K562 (cell line): Measurements from ENCODE around the gene KATNAL1.

Experiments used
- ARNT ChIP-seq, 2 experiments: fragments of 450-650 bp; IDR thresholded peaks; 2 replicates each; pipeline ENCODE4 v1.6.1; 2016; ENCODE audit warnings: mild to moderate bottlenecking in 1 of 2
- CBX8 ChIP-seq: fragments of 200-600 bp; sonication (generic); IDR thresholded peaks from 2 replicates; pipeline ENCODE4 v1.6.1; 2012; ENCODE audit warnings: borderline replicate concordance, mixed run types, low read depth, mild to moderate bottlenecking, moderate library complexity, mixed read lengths, low read length, control low read depth, inconsistent platforms; ENCODE audit not compliant: poor library complexity, severe bottlenecking; ENCODE audit errors: extremely low read depth
- CREB1 ChIP-seq, 2 experiments: sonication (generic) in 1 of 2; formaldehyde crosslinking in 1 of 2; IDR thresholded peaks; 2 replicates each; pipeline versions ENCODE4 v1.6.1 to v1.8.0; 2012 to 2022; ENCODE audit warnings: inconsistent platforms in 1 of 2, mild to moderate bottlenecking in 1 of 2, missing genetic modification reagents in 1 of 2, moderate library complexity in 1 of 2
- EZH2 ChIP-seq: IDR thresholded peaks from 2 replicates; pipeline ENCODE4 v1.6.1; 2012; ENCODE audit warnings: low read depth, mild to moderate bottlenecking, inconsistent platforms, low read length, borderline replicate concordance
- FOXM1 ChIP-seq, 2 experiments: fragments of 450-650 bp in 1 of 2; sonication (generic) in 1 of 2; formaldehyde crosslinking in 1 of 2; IDR thresholded peaks; 2 replicates each; pipeline versions ENCODE4 v1.6.1 to v1.9.0; 2017 to 2022; ENCODE audit warnings: low read depth in 2 of 2, mild to moderate bottlenecking in 2 of 2, missing genetic modification reagents in 1 of 2, moderate library complexity in 1 of 2
- KLF16 ChIP-seq: IDR thresholded peaks from 2 replicates; pipeline ENCODE4 v1.6.1; 2016; ENCODE audit warnings: antibody characterized with exemption
- MTF1 ChIP-seq: fragments of 250-450 bp; sonication (Bioruptor Pico); IDR thresholded peaks from 2 replicates; pipeline ENCODE4 v1.9.0; 2021; ENCODE audit warnings: moderate library complexity, mild to moderate bottlenecking, inconsistent platforms, borderline replicate concordance
- RAD21 ChIP-seq, 2 experiments: fragments of 250-450 bp in 1 of 2; fragments of 450-650 bp in 1 of 2; sonication (Bioruptor Pico) in 1 of 2; formaldehyde crosslinking in 1 of 2; IDR thresholded peaks in 1 of 2; conservative IDR thresholded peaks in 1 of 2; 2 replicates each; pipeline versions ENCODE4 v1.4.0 to v1.8.0; 2020 to 2022; ENCODE audit warnings: mild to moderate bottlenecking in 2 of 2, moderate library complexity in 1 of 2
- SP1 ChIP-seq: sonication (generic); formaldehyde crosslinking; IDR thresholded peaks from 2 replicates; pipeline ENCODE4 v1.8.1; 2022; ENCODE audit warnings: mild to moderate bottlenecking, missing genetic modification reagents
- TCF7L2 ChIP-seq: fragments of 150-350 bp; IDR thresholded peaks from 2 replicates; pipeline ENCODE4 v1.6.1; 2016; ENCODE audit warnings: low read depth, mild to moderate bottlenecking, low read length, moderate library complexity
- TF ChIP-seq, protein P1 (sequence below), 3 experiments: IDR thresholded peaks in 2 of 3; conservative IDR thresholded peaks in 1 of 3; 2 replicates each; pipeline ENCODE4 v1.5.1; 2011 to 2012; ENCODE audit warnings: low read length in 3 of 3, mild to moderate bottlenecking in 3 of 3, control low read depth in 2 of 3, improper control_type of control experiment in 1 of 3, inconsistent platforms in 1 of 3, low read depth in 1 of 3, mixed read lengths in 1 of 3, moderate library complexity in 1 of 3; ENCODE audit not compliant: insufficient read depth in 2 of 3

DNA sequence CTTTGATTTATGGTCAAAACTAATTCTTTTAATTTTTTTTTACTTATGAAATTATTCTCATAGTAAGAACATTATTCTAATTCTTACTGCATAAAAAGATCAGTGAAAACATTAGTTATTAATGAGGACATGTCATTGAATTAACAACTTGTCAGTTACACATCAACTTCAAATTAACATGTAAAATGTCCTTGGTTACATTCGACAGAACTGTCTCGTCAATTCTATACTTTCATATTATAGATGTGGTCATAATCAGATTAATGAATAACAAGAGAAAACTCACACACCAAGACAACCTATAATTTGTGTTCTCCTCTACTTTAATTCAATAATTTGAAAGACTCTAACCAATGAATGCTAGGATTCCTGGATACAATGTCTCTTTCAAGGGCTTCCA is 66.7 kb downstream of the KATNAL1 start:
- TF ChIP-seq CBX8 = no peak
- no peak for TF ChIP-seq FOXM1 (IDR thresholded peaks at IDR 0.05; ENCODE audit: low read depth)
- no peak for TF ChIP-seq FOXM1 (CRISPR knock-in tag; IDR thresholded peaks at IDR 0.05; ENCODE audit: low read depth)
- no peak for TF ChIP-seq MTF1
- no peak for TF ChIP-seq EZH2
- TF ChIP-seq CREB1 (IDR thresholded peaks at IDR 0.05) = no peak
- TF ChIP-seq CREB1 (CRISPR knock-in tag; IDR thresholded peaks at IDR 0.05) = no peak
- no peak for TF ChIP-seq TCF7L2
- TF ChIP-seq, protein P1, sequence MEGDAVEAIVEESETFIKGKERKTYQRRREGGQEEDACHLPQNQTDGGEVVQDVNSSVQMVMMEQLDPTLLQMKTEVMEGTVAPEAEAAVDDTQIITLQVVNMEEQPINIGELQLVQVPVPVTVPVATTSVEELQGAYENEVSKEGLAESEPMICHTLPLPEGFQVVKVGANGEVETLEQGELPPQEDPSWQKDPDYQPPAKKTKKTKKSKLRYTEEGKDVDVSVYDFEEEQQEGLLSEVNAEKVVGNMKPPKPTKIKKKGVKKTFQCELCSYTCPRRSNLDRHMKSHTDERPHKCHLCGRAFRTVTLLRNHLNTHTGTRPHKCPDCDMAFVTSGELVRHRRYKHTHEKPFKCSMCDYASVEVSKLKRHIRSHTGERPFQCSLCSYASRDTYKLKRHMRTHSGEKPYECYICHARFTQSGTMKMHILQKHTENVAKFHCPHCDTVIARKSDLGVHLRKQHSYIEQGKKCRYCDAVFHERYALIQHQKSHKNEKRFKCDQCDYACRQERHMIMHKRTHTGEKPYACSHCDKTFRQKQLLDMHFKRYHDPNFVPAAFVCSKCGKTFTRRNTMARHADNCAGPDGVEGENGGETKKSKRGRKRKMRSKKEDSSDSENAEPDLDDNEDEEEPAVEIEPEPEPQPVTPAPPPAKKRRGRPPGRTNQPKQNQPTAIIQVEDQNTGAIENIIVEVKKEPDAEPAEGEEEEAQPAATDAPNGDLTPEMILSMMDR (IDR thresholded peaks at IDR 0.05 in 2 of 3, conservative IDR thresholded peaks at IDR 0.05 in 1 of 3; ENCODE audit: insufficient read depth in 2 of 3, low read depth in 1 of 3, low read length in 3 of 3) = no peak
- TF ChIP-seq KLF16 = no peak
- no peak for TF ChIP-seq ARNT (IDR thresholded peaks at IDR 0.05)
- no peak for TF ChIP-seq RAD21 (CRISPR knock-in tag; conservative IDR thresholded peaks at IDR 0.05 in 1 of 2, IDR thresholded peaks at IDR 0.05 in 1 of 2)
- no peak for TF ChIP-seq SP1
